H1 (cell line): ENCODE data around the gene TAOK1. TPM values are rescaled to one million over a fixed set of nuclear protein-coding genes. Genes with fewer than 3 reads are reported as not detected.

Source experiments
- CTCF ChIA-PET: fragments of 300-600 bp; sonication (Branson Sonifier 250); formaldehyde crosslinking; loops from one replicate; lab custom pipeline; 2021; ENCODE audit not compliant: partially characterized antibody; lab: Charles Lee
- POLR2A ChIA-PET: fragments of 300-600 bp; sonication (Branson Sonifier 250); formaldehyde crosslinking; loops from one replicate; lab custom pipeline; 2021; ENCODE audit warnings: inconsistent platforms; ENCODE audit not compliant: partially characterized antibody; lab: Charles Lee
- DNase-seq, 2 experiments: peaks; one replicate each; pipeline versions ENCODE4 v3.0.0 to v3.0.0-alpha.2; 2010 to 2022; ENCODE audit warnings: low spot score in 2 of 2, low read depth in 1 of 2, mixed read lengths in 1 of 2
- FAIRE-seq: peaks from 2 replicates; lab custom pipeline; 2011; peaks lifted over from hg19 to GRCh38; lab: Jason Lieb, UNC
- H2AFZ ChIP-seq: 2 replicates; pipeline ENCODE4 v1.8.1; 2012; ENCODE audit warnings: low read length, inconsistent platforms
- H2AK5ac ChIP-seq: 2 replicates; pipeline ENCODE4 v1.6.1; 2013; ENCODE audit warnings: low read depth, low read length
- H2BK120ac ChIP-seq: replicated peaks from 2 replicates; pipeline ENCODE3; 2013; ENCODE audit warnings: low read depth, low read length, inconsistent platforms
- H2BK12ac ChIP-seq: 2 replicates; pipeline ENCODE4 v1.6.1; 2013; ENCODE audit warnings: low read depth, low read length
- H2BK15ac ChIP-seq: 2 replicates; pipeline ENCODE4 v1.6.1; 2013; ENCODE audit warnings: low read length
- H2BK20ac ChIP-seq: 2 replicates; pipeline ENCODE4 v1.6.1; 2013; ENCODE audit warnings: low read length
- H2BK5ac ChIP-seq: 2 replicates; pipeline ENCODE4 v1.6.1; 2013; ENCODE audit warnings: low read depth, low read length
- H3K14ac ChIP-seq: 2 replicates; pipeline ENCODE4 v1.6.1; 2013; ENCODE audit warnings: inconsistent platforms; ENCODE audit not compliant: insufficient read length
- H3K18ac ChIP-seq: 2 replicates; pipeline ENCODE4 v1.6.1; 2013; ENCODE audit warnings: low read length; ENCODE audit errors: extremely low read depth
- H3K23ac ChIP-seq: 2 replicates; pipeline ENCODE4 v1.6.1; 2013; ENCODE audit warnings: inconsistent platforms; ENCODE audit not compliant: insufficient read length
- H3K23me2 ChIP-seq: 2 replicates; pipeline ENCODE4 v1.6.1; 2013; ENCODE audit warnings: low read depth, low read length
- H3K27ac ChIP-seq: 2 replicates; pipeline ENCODE4 v1.6.1; 2011; ENCODE audit warnings: low read depth, low read length, inconsistent platforms
- H3K27me3 ChIP-seq, 4 experiments: replicated peaks in 1 of 4; 1 replicate in 1 of 4; 2 replicates in 3 of 4; pipeline versions ENCODE4 v1.6.1 to v1.8.1; 2011 to 2013; ENCODE audit warnings: low read length in 3 of 4, mild to moderate bottlenecking in 3 of 4, inconsistent platforms in 2 of 4, mixed read lengths in 2 of 4, moderate library complexity in 1 of 4; ENCODE audit not compliant: control insufficient read depth in 3 of 4, insufficient read depth in 3 of 4; ENCODE audit errors: extremely low read depth in 1 of 4
- H3K36me3 ChIP-seq, 4 experiments: 2 replicates each; pipeline versions ENCODE4 v1.6.1 to v1.8.1; 2011 to 2013; ENCODE audit warnings: mild to moderate bottlenecking in 4 of 4, low read length in 3 of 4, moderate library complexity in 2 of 4, control low read depth in 1 of 4, inconsistent platforms in 1 of 4; ENCODE audit not compliant: insufficient read depth in 4 of 4, control insufficient read depth in 2 of 4
- H3K4ac ChIP-seq: replicated peaks from 2 replicates; pipeline ENCODE3; 2013; ENCODE audit warnings: low read length, low read depth, mixed read lengths, inconsistent platforms; ENCODE audit not compliant: insufficient read length
- H3K4me1 ChIP-seq, 4 experiments: replicated peaks in 1 of 4; 1 replicate in 1 of 4; 2 replicates in 3 of 4; pipeline versions ENCODE4 v1.6.1 to v1.8.1; 2011 to 2013; ENCODE audit warnings: low read length in 3 of 4, inconsistent platforms in 2 of 4, mixed read lengths in 1 of 4; ENCODE audit not compliant: insufficient read depth in 4 of 4, control insufficient read depth in 3 of 4
- H3K4me2 ChIP-seq, 2 experiments: 2 replicates each; pipeline versions ENCODE4 v1.6.1 to v1.8.1; 2011 to 2013; ENCODE audit warnings: low read depth in 2 of 2, low read length in 2 of 2, control low read depth in 1 of 2, inconsistent platforms in 1 of 2, mild to moderate bottlenecking in 1 of 2; ENCODE audit not compliant: insufficient read depth in 1 of 2
- H3K4me3 ChIP-seq, 4 experiments: fragments of 200-600, 300-600 bp in 1 of 4; sonication (generic), shearing (Covaris generic), sonication (Bioruptor Twin) in 1 of 4; 2 replicates each; pipeline versions ENCODE4 v1.5.1 to v1.8.1; 2011 to 2016; ENCODE audit warnings: low read length in 4 of 4, low read depth in 3 of 4, control low read depth in 2 of 4, inconsistent platforms in 2 of 4, mild to moderate bottlenecking in 2 of 4, mixed read lengths in 1 of 4, moderate library complexity in 1 of 4; ENCODE audit not compliant: insufficient read depth in 2 of 4; ENCODE audit errors: extremely low read depth in 1 of 4
- H3K56ac ChIP-seq: replicated peaks from 2 replicates; pipeline ENCODE3; 2013; ENCODE audit warnings: low read depth, mild to moderate bottlenecking, mixed read lengths, low read length, inconsistent platforms; ENCODE audit not compliant: insufficient read length
- H3K79me1 ChIP-seq: 2 replicates; pipeline ENCODE4 v1.6.1; 2013; ENCODE audit warnings: low read depth, low read length, control low read depth
- H3K79me2 ChIP-seq, 2 experiments: 2 replicates each; pipeline versions ENCODE4 v1.6.1 to v1.8.1; 2012 to 2013; ENCODE audit warnings: low read length in 2 of 2, mild to moderate bottlenecking in 2 of 2, inconsistent platforms in 1 of 2; ENCODE audit not compliant: insufficient read depth in 2 of 2, control insufficient read depth in 1 of 2
- H3K9ac ChIP-seq, 4 experiments: replicated peaks in 1 of 4; 1 replicate in 1 of 4; 2 replicates in 3 of 4; pipeline versions ENCODE4 v1.6.1 to v1.8.1; 2011 to 2013; ENCODE audit warnings: low read depth in 3 of 4, low read length in 3 of 4, control low read depth in 2 of 4, mild to moderate bottlenecking in 2 of 4, moderate library complexity in 2 of 4, inconsistent platforms in 1 of 4; ENCODE audit errors: extremely low read depth in 1 of 4
- H3K9me3 ChIP-seq, 2 experiments: 2 replicates each; pipeline versions ENCODE4 v1.6.1 to v1.8.1; 2012 to 2013; ENCODE audit warnings: mild to moderate bottlenecking in 2 of 2, moderate library complexity in 2 of 2, control low read depth in 1 of 2, inconsistent platforms in 1 of 2, low read depth in 1 of 2, low read length in 1 of 2, mixed read lengths in 1 of 2; ENCODE audit not compliant: insufficient read depth in 2 of 2
- H4K20me1 ChIP-seq, 2 experiments: replicated peaks in 1 of 2; 2 replicates each; pipeline versions ENCODE3 to v1.8.1; 2011 to 2013; ENCODE audit warnings: inconsistent platforms in 2 of 2, low read length in 2 of 2, mild to moderate bottlenecking in 1 of 2; ENCODE audit not compliant: insufficient read depth in 2 of 2, control insufficient read depth in 1 of 2
- H4K5ac ChIP-seq: 2 replicates; pipeline ENCODE4 v1.6.1; 2013; ENCODE audit warnings: low read length, low read depth, mixed read lengths, inconsistent platforms; ENCODE audit not compliant: insufficient read length
- H4K8ac ChIP-seq: 2 replicates; pipeline ENCODE4 v1.8.0; 2013; ENCODE audit warnings: mild to moderate bottlenecking, moderate library complexity, low read length, inconsistent platforms; ENCODE audit not compliant: insufficient read depth; ENCODE audit errors: extremely low read depth
- H4K91ac ChIP-seq: replicated peaks from 2 replicates; pipeline ENCODE3; 2013; ENCODE audit warnings: low read length, mixed read lengths, inconsistent platforms; ENCODE audit not compliant: insufficient read length
- BRCA1 ChIP-seq: IDR thresholded peaks from 2 replicates; pipeline ENCODE4 v1.6.1; 2012; ENCODE audit warnings: low read depth, low read length, improper control_type of control experiment
- E2F6 ChIP-seq: IDR thresholded peaks from 2 replicates; pipeline ENCODE4 v1.6.1; 2012; ENCODE audit warnings: inconsistent platforms
- GABPA ChIP-seq: IDR thresholded peaks from 2 replicates; pipeline ENCODE4 v1.6.1; 2011; ENCODE audit warnings: mild to moderate bottlenecking, low read length, moderate library complexity, borderline replicate concordance; ENCODE audit not compliant: insufficient read depth
- JUN ChIP-seq: IDR thresholded peaks from 2 replicates; pipeline ENCODE4 v1.6.1; 2011; ENCODE audit warnings: low read depth, mild to moderate bottlenecking, improper control_type of control experiment, low read length
- KDM5A ChIP-seq: fragments of 200-600 bp; IDR thresholded peaks from 2 replicates; pipeline ENCODE4 v1.7.1; 2012; ENCODE audit warnings: mild to moderate bottlenecking, low read length, inconsistent platforms, mixed read lengths
- RXRA ChIP-seq: IDR thresholded peaks from 2 replicates; pipeline ENCODE4 v1.6.1; 2011; ENCODE audit warnings: low read depth, mild to moderate bottlenecking, low read length, moderate library complexity; ENCODE audit not compliant: insufficient read depth
- SUZ12 ChIP-seq: fragments of 200-600 bp; sonication (generic); IDR thresholded peaks from 2 replicates; pipeline ENCODE4 v1.6.1; 2012; ENCODE audit warnings: mild to moderate bottlenecking, inconsistent platforms, low read length, moderate library complexity, mixed read lengths
- TEAD4 ChIP-seq: IDR thresholded peaks from 2 replicates; pipeline ENCODE4 v1.6.1; 2012; ENCODE audit warnings: low read depth, low read length, inconsistent platforms, mixed read lengths
- WGBS, 2 experiments: shearing (Covaris generic) in 1 of 2; methylation state at CpG; one replicate each; pipeline versions ENCODE4 v1.1.6 to v1.1.7; 2013 to 2015; ENCODE audit warnings: low lambda C conversion rate in 2 of 2, mixed read lengths in 2 of 2, inconsistent platforms in 1 of 2, low coverage in 1 of 2, missing lambda C conversion rate in 1 of 2; ENCODE audit not compliant: insufficient replicate concordance in 2 of 2, insufficient coverage in 1 of 2, insufficient read length in 1 of 2; ENCODE audit errors: extremely low coverage in 1 of 2, missing lambda C conversion rate in 1 of 2; 5-methylcytosine and 5-hydroxymethylcytosine counted together
- polyA plus RNA-seq, 7 experiments: library from polyadenylated mRNA; depleted of rRNA in 3 of 7; stranded (reverse) in 5 of 7; unstranded in 2 of 7; fragments of >200 nt in 5 of 7; fragments of 200-250 nt in 2 of 7; gene quantifications; 1 replicate in 5 of 7; 2 replicates in 1 of 7; 4 replicates in 1 of 7; pipeline versions ENCODE4 v1.2.1 to v1.2.3, GENCODE V29; 2011 to 2013; ENCODE audit warnings: missing spikeins in 2 of 7, mixed read lengths in 2 of 7
- total RNA-seq: library from RNA; stranded (reverse); fragmentation: NEBNext Ultra II Directional; extraction: Animal tissue kit (Norgen Biotek cat#: 25700); gene quantifications from 2 replicates; pipeline ENCODE4 v1.2.1, GENCODE V29; 2021

The TAOK1 gene
- total and polyA plus RNA-seq, 2 of the 8 experiments (the other 6 are each of a cell fraction or from before 2014, with no cell fraction given): 12.2 to 90.6 TPM

DNA sequence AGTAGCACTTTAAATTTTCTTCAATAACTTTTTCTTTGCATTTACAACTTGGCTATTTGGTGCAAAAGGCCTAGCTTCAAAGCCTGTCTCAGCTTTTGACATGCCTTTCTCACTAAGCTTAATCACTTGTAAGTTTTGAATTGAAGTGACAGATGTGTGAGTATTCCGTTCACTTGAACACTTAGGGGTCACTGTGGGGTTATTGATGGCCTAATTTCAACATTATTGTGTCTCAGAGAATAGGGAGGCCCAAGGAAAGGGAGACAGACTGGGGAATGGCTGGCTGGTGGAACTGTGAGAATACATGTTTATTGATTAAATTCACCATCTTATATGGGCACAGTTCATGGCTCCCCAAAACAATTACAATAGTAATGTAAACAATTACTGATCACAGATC is 84.1 kb downstream of the TAOK1 start:
- H4K91ac ChIP-seq: no peak overlapping the region
- no peak overlapping the region for H3K4me2 ChIP-seq
- DNase-seq (no peak), FAIRE-seq (no peak)
- H4K8ac ChIP-seq: no peak overlapping the region
- no peak overlapping the region for H2BK5ac ChIP-seq
- H3K56ac ChIP-seq: no peak overlapping the region
- H3K36me3 ChIP-seq: peaks cover 0 to 21% (median 4%) of the 10 kb centered on the region in 4 experiments; a peak in 3 of 8 replicates
- no peaks in the 10 kb centered on the region for H3K4me1 ChIP-seq
- H3K23ac ChIP-seq: no peak overlapping the region
- no peak overlapping the region for H3K27ac ChIP-seq
- H2BK20ac ChIP-seq: no peak overlapping the region
- 92% methylated on average over 1 of the region's 1 CpG; no CpG with 5 or more reads in 1 of the 2 experiments for WGBS, 2 experiments
- ChIA-PET CTCF (interaction anchor here (1.2 to 1.6 kb wide), 2 partner anchors 13 to 91 kb away, joined by 3 to 4 read pairs; no protein-coding TSS in a partner anchor), POLR2A (interaction anchor here (0.8 to 1.5 kb wide), 3 partner anchors 11 to 206 kb away, joined by 3 to 4 read pairs (median 3); no protein-coding TSS in a partner anchor)
- no peak overlapping the region for H2AFZ ChIP-seq
- H2BK120ac ChIP-seq: no peak overlapping the region
- no peak overlapping the region for H2AK5ac ChIP-seq
- no peaks in the 10 kb centered on the region for H3K9me3 ChIP-seq
- H4K20me1 ChIP-seq: no peaks in the 10 kb centered on the region
- H2BK12ac ChIP-seq: no peak overlapping the region
- H3K79me2 ChIP-seq: no peaks in the 10 kb centered on the region
- H3K9ac ChIP-seq: no peak overlapping the region
- H3K23me2 ChIP-seq: no peaks in the 10 kb centered on the region
- no peak for TF ChIP-seq BRCA1
- TF ChIP-seq JUN: no peak
- no peak for TF ChIP-seq E2F6
- TF ChIP-seq KDM5A: no peak
- no peak for TF ChIP-seq SUZ12
- TF ChIP-seq GABPA: no peak
- TF ChIP-seq TEAD4: no peak
- TF ChIP-seq RXRA: no peak
- H3K4me3 ChIP-seq: no peak overlapping the region
- H3K4ac ChIP-seq: no peak overlapping the region
- H2BK15ac ChIP-seq: no peak overlapping the region
- no peak overlapping the region for H4K5ac ChIP-seq
- H3K14ac ChIP-seq: no peak overlapping the region
- H3K27me3 ChIP-seq: no peaks in the 10 kb centered on the region
- no peaks in the 10 kb centered on the region; the same call in 1 of the 2 replicates for H3K79me1 ChIP-seq
- H3K18ac ChIP-seq: no peak overlapping the region
